Neuronal stem cell (in vitro differentiated cells): ENCODE data around the gene VWA8.

Source experiments
- DNase-seq: peaks from one replicate; pipeline ENCODE4 v3.0.0-alpha.2; 2013; ENCODE audit warnings: low spot score
- H2AFZ ChIP-seq: one replicate; pipeline ENCODE4 v1.6.1; 2013; ENCODE audit warnings: mild to moderate bottlenecking, low read length, inconsistent platforms
- H2AK5ac ChIP-seq: 2 replicates; pipeline ENCODE4 v1.6.1; 2013; ENCODE audit warnings: low read depth, mild to moderate bottlenecking, inconsistent platforms, low read length, moderate library complexity, mixed read lengths
- H2BK120ac ChIP-seq: 2 replicates; pipeline ENCODE4 v1.6.1; 2013; ENCODE audit warnings: low read depth, mild to moderate bottlenecking, inconsistent platforms, low read length, moderate library complexity, mixed read lengths
- H2BK12ac ChIP-seq: one replicate; pipeline ENCODE4 v1.6.1; 2013; ENCODE audit warnings: low read length, inconsistent platforms
- H2BK15ac ChIP-seq: 2 replicates; pipeline ENCODE4 v1.6.1; 2013; ENCODE audit warnings: mild to moderate bottlenecking, low read length, inconsistent platforms, mixed read lengths
- H2BK5ac ChIP-seq: one replicate; pipeline ENCODE4 v1.6.1; 2013; ENCODE audit warnings: inconsistent platforms, mild to moderate bottlenecking, low read length, moderate library complexity
- H3K14ac ChIP-seq: one replicate; pipeline ENCODE4 v1.6.1; 2013; ENCODE audit warnings: low read length, inconsistent platforms
- H3K18ac ChIP-seq: 2 replicates; pipeline ENCODE4 v1.6.1; 2013; ENCODE audit warnings: low read length, inconsistent platforms
- H3K23ac ChIP-seq: 2 replicates; pipeline ENCODE4 v1.6.1; 2013; ENCODE audit warnings: low read depth, mild to moderate bottlenecking, mixed read lengths, low read length, inconsistent platforms; ENCODE audit not compliant: poor library complexity
- H3K27ac ChIP-seq: replicated peaks from 3 replicates; pipeline ENCODE4 v1.5.1; 2013; ENCODE audit warnings: low read length, inconsistent platforms
- H3K27me3 ChIP-seq, 3 experiments: 2 replicates each; pipeline ENCODE4 v1.6.1; 2013; ENCODE audit warnings: low read length in 3 of 3, mild to moderate bottlenecking in 2 of 3, inconsistent platforms in 1 of 3, low read depth in 1 of 3, mixed read lengths in 1 of 3, moderate library complexity in 1 of 3; ENCODE audit not compliant: control insufficient read depth in 3 of 3, insufficient read depth in 3 of 3
- H3K36me3 ChIP-seq, 2 donors: replicated peaks in 1 of 2; 2 replicates each; pipeline ENCODE4 v1.6.1; 2013; ENCODE audit warnings: low read length in 2 of 2; ENCODE audit not compliant: control insufficient read depth in 2 of 2, insufficient read depth in 2 of 2
- H3K4ac ChIP-seq: 2 replicates; pipeline ENCODE4 v1.6.1; 2013; ENCODE audit warnings: inconsistent platforms, mild to moderate bottlenecking, low read length, moderate library complexity
- H3K4me1 ChIP-seq, 2 donors: 1 replicate in 1 of 2; 2 replicates in 1 of 2; pipeline ENCODE4 v1.6.1; 2013; ENCODE audit warnings: low read length in 2 of 2, low read depth in 1 of 2; ENCODE audit not compliant: control insufficient read depth in 2 of 2, insufficient read depth in 1 of 2
- H3K4me2 ChIP-seq: one replicate; pipeline ENCODE4 v1.6.1; 2013; ENCODE audit warnings: mild to moderate bottlenecking, low read length, inconsistent platforms; ENCODE audit not compliant: insufficient read depth, poor library complexity, severe bottlenecking
- H3K4me3 ChIP-seq, 2 donors: 2 replicates each; pipeline ENCODE4 v1.5.1; 2013; ENCODE audit warnings: low read length in 2 of 2, mild to moderate bottlenecking in 2 of 2, inconsistent platforms in 1 of 2, moderate library complexity in 1 of 2
- H3K79me1 ChIP-seq: one replicate; pipeline ENCODE4 v1.6.1; 2013; ENCODE audit warnings: low read depth, mild to moderate bottlenecking, inconsistent platforms, low read length, moderate library complexity
- H3K9ac ChIP-seq: one replicate; pipeline ENCODE4 v1.6.1; 2013; ENCODE audit warnings: mild to moderate bottlenecking, low read depth, low read length, inconsistent platforms; ENCODE audit not compliant: poor library complexity
- H3K9me3 ChIP-seq, 2 donors: replicated peaks in 1 of 2; 2 replicates each; pipeline versions ENCODE3 to v1.6.1; 2013; ENCODE audit warnings: low read length in 2 of 2, mild to moderate bottlenecking in 2 of 2, inconsistent platforms in 1 of 2, low read depth in 1 of 2, mixed read lengths in 1 of 2, moderate library complexity in 1 of 2; ENCODE audit not compliant: control insufficient read depth in 2 of 2, insufficient read depth in 1 of 2
- H4K8ac ChIP-seq: one replicate; pipeline ENCODE4 v1.6.1; 2013; ENCODE audit warnings: low read depth, mild to moderate bottlenecking, inconsistent platforms, low read length, moderate library complexity
- H4K91ac ChIP-seq: one replicate; pipeline ENCODE4 v1.6.1; 2013; ENCODE audit warnings: low read length, low read depth, mild to moderate bottlenecking, inconsistent platforms; ENCODE audit not compliant: poor library complexity
- WGBS, 2 donors: extraction: QIAGEN DNeasy Blood & Tissue Kit; methylation state at CpG; one replicate each; pipeline ENCODE4 v1.1.7; 2013; ENCODE audit warnings: missing lambda C conversion rate in 2 of 2, mixed read lengths in 1 of 2; ENCODE audit not compliant: insufficient read length in 2 of 2, insufficient replicate concordance in 1 of 2; ENCODE audit errors: extremely low coverage in 2 of 2; 5-methylcytosine and 5-hydroxymethylcytosine counted together

The VWA8 gene

DNA sequence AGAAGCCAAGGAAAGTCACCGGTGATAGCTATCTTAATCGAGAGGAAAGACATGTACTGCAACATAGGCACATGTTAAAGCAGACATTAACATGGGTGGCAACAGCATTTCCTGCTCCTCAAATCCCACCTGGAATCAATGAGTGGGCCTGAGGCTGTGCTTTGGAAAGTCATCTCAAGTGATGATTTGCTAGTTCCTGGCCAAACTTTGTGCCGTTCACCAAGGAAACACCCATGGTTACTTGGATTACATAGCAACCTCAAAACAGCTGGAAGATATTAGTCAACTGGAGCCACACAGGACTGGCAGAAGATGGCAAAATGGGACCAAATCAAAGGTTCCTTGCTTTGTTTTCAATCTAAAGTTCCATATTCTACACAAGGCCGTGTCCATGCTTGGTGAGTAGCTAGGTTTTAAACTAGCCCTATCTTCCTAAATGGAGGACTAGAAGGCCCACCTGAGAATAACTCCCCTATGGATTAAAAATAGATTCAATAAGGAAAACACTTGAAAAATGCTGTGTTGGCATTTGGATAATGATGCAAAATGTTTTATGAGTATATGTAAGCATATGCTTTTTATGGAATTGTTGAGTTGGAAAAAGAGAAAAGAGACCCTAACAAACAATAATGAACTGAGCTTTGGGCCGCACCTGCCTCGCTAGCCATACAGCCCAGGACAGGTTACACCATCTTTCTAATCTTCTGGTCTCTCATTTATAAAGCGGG, 359.0 kb downstream of the VWA8 start:
- no peak overlapping the region for H3K18ac ChIP-seq
- H3K14ac ChIP-seq = no peak overlapping the region
- H3K36me3 ChIP-seq = peaks cover 0 to 13% of the 10 kb centered on the region in 2 donors
- H4K91ac ChIP-seq = no peak overlapping the region
- no peaks in the 10 kb centered on the region for H3K27me3 ChIP-seq
- H2BK12ac ChIP-seq = no peak overlapping the region
- no peak overlapping the region for H4K8ac ChIP-seq
- no peak overlapping the region for H3K4me3 ChIP-seq
- no peaks in the 10 kb centered on the region for H3K79me1 ChIP-seq
- no peak overlapping the region for H3K23ac ChIP-seq
- H2AK5ac ChIP-seq = no peak overlapping the region
- no peaks in the 10 kb centered on the region for H3K4me1 ChIP-seq
- no peak overlapping the region for H2BK120ac ChIP-seq
- H3K9me3 ChIP-seq = no peaks in the 10 kb centered on the region
- DNase-seq = no peak
- H3K4ac ChIP-seq = no peak overlapping the region
- WGBS, 2 donors = no CpG with 5 or more reads among the region's 7 CpGs
- no peak overlapping the region for H3K9ac ChIP-seq
- H2AFZ ChIP-seq = no peak overlapping the region
- H3K27ac ChIP-seq = no peak overlapping the region
- no peak overlapping the region for H2BK15ac ChIP-seq
- H2BK5ac ChIP-seq = no peak overlapping the region
- no peak overlapping the region for H3K4me2 ChIP-seq

DNA sequence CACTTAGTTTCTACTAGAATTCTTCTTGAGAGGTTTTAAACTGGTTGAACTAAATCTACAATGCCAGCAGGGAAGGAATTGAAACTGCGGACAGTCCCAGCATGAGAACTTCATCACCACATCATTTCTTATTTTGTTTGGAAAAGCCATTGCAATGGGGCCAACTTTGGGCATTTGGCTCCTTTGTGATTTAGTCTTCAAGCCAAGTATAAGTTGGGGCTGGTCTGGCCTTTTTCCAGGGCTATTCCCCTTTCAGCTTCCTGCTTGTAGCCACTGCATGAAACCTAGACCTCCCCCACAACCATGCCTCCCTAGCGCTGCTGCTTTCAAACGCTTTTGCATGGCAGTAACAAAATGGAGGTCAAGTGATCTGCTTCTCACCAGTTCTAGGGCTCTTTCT, 361.3 kb downstream of the VWA8 start:
- Histone ChIP-seq H3K4me1 (no peaks in the 10 kb centered on the region), H3K4me2 (no peak overlapping the region), H2BK15ac (no peak overlapping the region), H3K23ac (no peak overlapping the region), H2BK12ac (no peak overlapping the region), H3K14ac (no peak overlapping the region), H4K91ac (no peak overlapping the region), H2AFZ (no peak overlapping the region), H4K8ac (no peak overlapping the region), H2AK5ac (no peak overlapping the region), H2BK120ac (no peak overlapping the region), H3K36me3 (peaks cover 0 to 3% of the 10 kb centered on the region in 2 donors), H3K9ac (no peak overlapping the region), H2BK5ac (no peak overlapping the region), H3K4me3 (peak overlapping the region in 1 of 2 donors; percentile 52), H3K4ac (no peak overlapping the region), H3K27ac (no peak overlapping the region), H3K18ac (no peak overlapping the region), H3K79me1 (no peaks in the 10 kb centered on the region), H3K27me3 (no peaks in the 10 kb centered on the region), H3K9me3 (no peaks in the 10 kb centered on the region)
- no CpG with 5 or more reads among the region's 3 CpGs for WGBS, 2 donors
- DNase-seq = no peak

DNA sequence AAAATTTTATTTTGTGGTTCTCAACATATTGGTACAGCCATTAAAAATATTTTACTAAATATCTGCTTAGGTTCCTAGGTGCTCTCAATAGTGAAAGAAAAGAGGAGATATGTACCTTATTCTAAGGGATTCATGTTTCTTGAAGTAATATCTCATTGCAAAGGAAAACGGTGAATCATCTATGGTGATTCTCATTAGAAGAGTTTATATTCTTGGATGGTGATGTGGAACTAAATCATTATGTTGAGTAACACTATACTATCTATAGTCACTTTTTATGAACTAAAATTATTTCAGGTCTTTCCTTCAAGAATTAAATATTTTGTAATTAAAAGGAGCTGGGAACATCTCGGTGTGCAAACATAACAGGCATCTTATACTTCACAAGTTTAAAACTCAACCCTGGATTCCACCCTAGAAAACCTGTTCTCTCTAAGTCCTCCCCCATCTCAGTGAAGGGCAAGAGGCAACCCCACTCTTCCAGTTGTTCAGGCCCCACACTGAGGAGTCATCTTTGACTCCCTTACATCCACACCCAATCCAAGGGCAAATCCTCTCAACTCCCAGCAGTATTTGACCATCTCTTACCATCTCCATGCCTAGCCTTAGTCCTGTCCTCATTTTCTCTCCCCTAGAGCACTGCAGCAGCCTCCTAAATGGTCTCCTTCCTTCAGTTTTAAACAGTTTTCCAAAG, 363.4 kb downstream of the VWA8 start:
- Histone ChIP-seq H3K36me3 (no peaks in the 10 kb centered on the region), H3K14ac (no peak overlapping the region), H3K4me3 (no peak overlapping the region), H3K27me3 (no peaks in the 10 kb centered on the region), H3K4me1 (no peaks in the 10 kb centered on the region), H2AK5ac (no peak overlapping the region), H3K9me3 (no peaks in the 10 kb centered on the region), H2AFZ (no peak overlapping the region), H2BK5ac (no peak overlapping the region), H2BK12ac (no peak overlapping the region), H3K27ac (no peak overlapping the region), H2BK15ac (no peak overlapping the region), H3K23ac (no peak overlapping the region), H3K9ac (no peak overlapping the region), H3K18ac (no peak overlapping the region), H4K8ac (no peak overlapping the region), H3K4me2 (no peak overlapping the region), H3K79me1 (no peaks in the 10 kb centered on the region), H3K4ac (no peak overlapping the region), H2BK120ac (no peak overlapping the region), H4K91ac (no peak overlapping the region)
- DNase-seq = no peak
- WGBS, 2 donors = no CpG with 5 or more reads among the region's 2 CpGs

- no peaks in the 10 kb centered on the region for H3K36me3 ChIP-seq
- no peaks in the 10 kb centered on the region for H3K4me1 ChIP-seq
- no peaks in the 10 kb centered on the region for H3K27me3 ChIP-seq
- H2BK5ac ChIP-seq = no peak overlapping the region
- no peaks in the 10 kb centered on the region for H3K79me1 ChIP-seq
- H3K9ac ChIP-seq = no peak overlapping the region
- H3K14ac ChIP-seq = no peak overlapping the region
- H3K4me2 ChIP-seq = no peak overlapping the region
- no peaks in the 10 kb centered on the region for H3K9me3 ChIP-seq
- no peak overlapping the region for H2BK12ac ChIP-seq
- no peak for DNase-seq
- no peak overlapping the region for H3K27ac ChIP-seq
- no peak overlapping the region for H3K23ac ChIP-seq
- no peak overlapping the region for H2BK15ac ChIP-seq
- no peak overlapping the region for H2AFZ ChIP-seq
- H4K91ac ChIP-seq = no peak overlapping the region
- H4K8ac ChIP-seq = no peak overlapping the region
- no peak overlapping the region for H2AK5ac ChIP-seq
- no peak overlapping the region for H2BK120ac ChIP-seq
- no peak overlapping the region for H3K4ac ChIP-seq
- H3K18ac ChIP-seq = no peak overlapping the region
- no peak overlapping the region for H3K4me3 ChIP-seq
Observed at GRCh38 chr13:41596190-41596589, 364.7 kb downstream of the VWA8 start.
